HCT116 (cell line): ENCODE measurements around the gene CHAD. TPM values are rescaled to one million over a fixed set of nuclear protein-coding genes. Genes with fewer than 3 reads are reported as not detected.

Source experiments
- ATAC-seq: fragments of 200-7000 bp; cut with Tn5 transposase; 2 replicates; pipeline ENCODE4 v1.9.1; 2020; ENCODE audit warnings: mild to moderate bottlenecking, moderate library complexity
- BruUV-seq: library from RNA; stranded (reverse); fragments of 400-500 nt; replicated peaks from 2 replicates; lab custom pipeline; 2021; lab: Mats Ljungman, UMichigan
- CTCF ChIA-PET: fragments of 300-600 bp; sonication (Branson Sonifier 250); formaldehyde crosslinking; loops from one replicate; lab custom pipeline; 2021; ENCODE audit warnings: antibody characterized with exemption; lab: Charles Lee
- POLR2A ChIA-PET: fragments of 300-600, 350-600 bp; sonication (Branson Sonifier 250); formaldehyde crosslinking; loops from one replicate; lab custom pipeline; 2021; ENCODE audit warnings: antibody characterized with exemption; lab: Charles Lee
- RAD21 ChIA-PET, 2 experiments: fragments of 300-600 bp; sonication (Branson Sonifier 250); formaldehyde crosslinking; loops; one replicate each; lab custom pipeline; 2023; ENCODE audit warnings: low total read pairs in 2 of 2; ENCODE audit not compliant: uncharacterized antibody in 2 of 2, unreplicated experiment in 2 of 2, low non-redundant PET in 1 of 2; lab: Charles Lee
- DNase-seq: peaks from one replicate; pipeline ENCODE4 v3.0.0-alpha.2; 2010; ENCODE audit warnings: low read depth, low spot score
- H2AFZ ChIP-seq: fragments of 200-600 bp; shearing (Covaris generic), sonication (generic); 2 replicates; pipeline ENCODE4 v1.6.1; 2017; ENCODE audit warnings: low read depth, mixed run types, mixed read lengths, antibody characterized with exemption, low read length; ENCODE audit not compliant: poor library complexity, severe bottlenecking
- H3K27ac ChIP-seq: 2 replicates; pipeline ENCODE4 v1.5.1; 2012; ENCODE audit warnings: low read depth, low read length
- H3K27me3 ChIP-seq: fragments of 200-600 bp; sonication (generic); 2 replicates; pipeline ENCODE4 v1.6.1; 2016; ENCODE audit warnings: mixed run types, low read length, mixed read lengths; ENCODE audit not compliant: insufficient read depth
- H3K36me3 ChIP-seq, 2 experiments: fragments of 200-500 bp in 1 of 2; fragments of 200-600 bp in 1 of 2; sonication (Bioruptor generic) in 1 of 2; sonication (generic) in 1 of 2; 2 replicates each; pipeline versions ENCODE4 v1.5.1 to v1.6.1; 2014 to 2016; ENCODE audit warnings: low read length in 2 of 2, inconsistent platforms in 1 of 2, mixed read lengths in 1 of 2, mixed run types in 1 of 2; ENCODE audit not compliant: insufficient read depth in 2 of 2, control insufficient read depth in 1 of 2
- H3K4me1 ChIP-seq, 2 experiments: fragments of 200-600 bp in 1 of 2; sonication (generic) in 1 of 2; 2 replicates each; pipeline versions ENCODE4 v1.5.1 to v1.6.1; 2012 to 2017; ENCODE audit warnings: low read length in 2 of 2, inconsistent platforms in 1 of 2, mild to moderate bottlenecking in 1 of 2, mixed read lengths in 1 of 2, mixed run types in 1 of 2, moderate library complexity in 1 of 2; ENCODE audit not compliant: insufficient read depth in 2 of 2, control insufficient read depth in 1 of 2
- H3K4me2 ChIP-seq: fragments of 200-600 bp; sonication (generic); 2 replicates; pipeline ENCODE4 v1.6.1; 2017; ENCODE audit warnings: mixed run types, low read length, mixed read lengths
- H3K4me3 ChIP-seq, 2 experiments: fragments of 200-600 bp in 1 of 2; sonication (generic) in 1 of 2; replicated peaks in 1 of 2; 2 replicates each; pipeline ENCODE4 v1.5.1; 2011 to 2016; ENCODE audit warnings: low read length in 2 of 2, control low read depth in 1 of 2, low read depth in 1 of 2, mild to moderate bottlenecking in 1 of 2, mixed read lengths in 1 of 2, mixed run types in 1 of 2
- H3K79me2 ChIP-seq: fragments of 200-600 bp; sonication (generic); 2 replicates; pipeline ENCODE4 v1.6.1; 2017; ENCODE audit warnings: mild to moderate bottlenecking, mixed run types, low read length, moderate library complexity, mixed read lengths; ENCODE audit not compliant: insufficient read depth
- H3K9ac ChIP-seq: fragments of 200-600 bp; sonication (generic); 2 replicates; pipeline ENCODE4 v1.6.1; 2016; ENCODE audit warnings: low read length, mixed read lengths
- H3K9me2 ChIP-seq: fragments of 200-600 bp; sonication (generic), shearing (Covaris generic); 2 replicates; pipeline ENCODE4 v1.6.1; 2017; ENCODE audit warnings: mixed run types, mild to moderate bottlenecking, moderate library complexity; ENCODE audit not compliant: insufficient read depth
- H3K9me3 ChIP-seq, 2 experiments: fragments of 200-500 bp in 1 of 2; fragments of 200-600 bp in 1 of 2; sonication (Bioruptor generic) in 1 of 2; sonication (generic) in 1 of 2; 2 replicates each; pipeline ENCODE4 v1.6.1; 2014 to 2017; ENCODE audit warnings: low read length in 2 of 2, mixed read lengths in 2 of 2, inconsistent platforms in 1 of 2, low read depth in 1 of 2, mild to moderate bottlenecking in 1 of 2, mixed run types in 1 of 2, moderate library complexity in 1 of 2; ENCODE audit not compliant: control insufficient read depth in 1 of 2, insufficient read depth in 1 of 2
- H4K20me1 ChIP-seq: fragments of 200-600 bp; sonication (generic), shearing (Covaris generic); 2 replicates; pipeline ENCODE4 v1.6.1; 2017; ENCODE audit warnings: mixed run types, mild to moderate bottlenecking, moderate library complexity; ENCODE audit not compliant: insufficient read depth
- CBX3 ChIP-seq: IDR thresholded peaks from 2 replicates; pipeline ENCODE4 v1.6.1; 2012; ENCODE audit warnings: low read depth
- FOSL1 ChIP-seq: IDR thresholded peaks from 2 replicates; pipeline ENCODE4 v1.6.1; 2012; ENCODE audit warnings: low read depth
- POLR2AphosphoS5 ChIP-seq: IDR thresholded peaks from 2 replicates; pipeline ENCODE4 v1.6.1; 2011; ENCODE audit warnings: mild to moderate bottlenecking, low read depth, low read length, moderate library complexity
- SP1 ChIP-seq: IDR thresholded peaks from 2 replicates; pipeline ENCODE4 v1.6.1; 2012; ENCODE audit warnings: low read depth
- intact Hi-C: fragments of 100-400 bp; cut with micrococcal nuclease; formaldehyde crosslinking; loops from 2 replicates; pipeline ENCODE4 v1.10.0; 2022
- total RNA-seq: library from RNA; stranded (reverse); gene quantifications from one replicate; pipeline ENCODE4 v1.2.1, GENCODE V29; 2021; ENCODE audit not compliant: unreplicated experiment
- TF ChIP-seq, protein P1 (sequence below): IDR thresholded peaks from 2 replicates; pipeline ENCODE4 v1.6.1; 2012; ENCODE audit warnings: low read depth
- TF ChIP-seq, protein P2 (sequence below): IDR thresholded peaks from 2 replicates; pipeline ENCODE4 v1.6.1; 2012

The CHAD gene
- total RNA-seq, 1 experiment from 2014 or later = not detected

DNA sequence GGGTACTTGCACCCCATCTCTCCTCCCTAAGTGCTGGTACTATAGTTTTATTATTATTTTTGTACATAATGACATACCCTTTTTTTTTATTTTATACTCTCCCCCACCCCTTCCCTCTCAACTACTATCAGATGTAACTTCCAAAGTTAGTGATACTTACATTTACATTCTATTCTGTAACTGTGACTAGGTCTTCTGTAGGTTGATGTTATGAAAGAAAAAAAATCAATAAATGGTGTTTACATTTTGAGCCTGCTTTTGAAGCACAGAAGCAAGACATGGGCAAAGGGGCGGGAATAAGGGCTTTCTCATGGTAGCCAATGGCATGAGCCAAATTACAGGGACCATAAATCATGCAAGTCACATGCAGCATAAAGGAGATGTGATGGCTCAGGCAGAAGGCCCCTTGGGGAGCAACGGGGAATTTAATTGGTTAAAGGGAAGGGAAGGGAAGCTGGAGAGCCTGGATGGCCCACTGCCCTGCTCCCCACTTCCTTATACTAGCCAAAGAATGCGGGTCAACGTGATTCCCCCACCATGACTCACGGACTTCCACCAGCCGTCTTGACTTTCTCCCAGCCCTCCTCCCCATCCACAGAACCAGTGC is 45.0 kb downstream of the CHAD start:
- Histone ChIP-seq H3K27ac (peak overlapping the region; percentile 56), H3K4me3 (peak overlapping the region in 1 of 2 experiments; percentile 23; a peak in 2 of 4 replicates), H2AFZ (peak overlapping the region; percentile 21), H3K9me3 (no peaks in the 10 kb centered on the region), H3K27me3 (no peaks in the 10 kb centered on the region), H3K4me2 (peak overlapping the region; percentile 89), H3K9me2 (no peaks in the 10 kb centered on the region), H3K4me1 (peaks cover 31 to 50% of the 10 kb centered on the region in 2 experiments), H3K36me3 (no peaks in the 10 kb centered on the region; a peak in 1 of 4 replicates), H3K9ac (peak overlapping the region; percentile 22; the same call in 1 of the 2 replicates), H4K20me1 (no peaks in the 10 kb centered on the region), H3K79me2 (0 out of 2 replicates have a peak, but pooled peaks cover 7% of the 10 kb centered on the region)
- RAD21 ChIA-PET = no interaction called here
- ATAC-seq = peak; percentile 49
- POLR2A ChIA-PET = no interaction called here
- CTCF ChIA-PET = interaction anchor here (0.6 kb wide), 1 partner anchor 26 kb away, joined by 4 read pairs; the partner anchor contains the start of gene LRRC59
- BruUV-seq = no TSS peak
- TF ChIP-seq, protein P1, sequence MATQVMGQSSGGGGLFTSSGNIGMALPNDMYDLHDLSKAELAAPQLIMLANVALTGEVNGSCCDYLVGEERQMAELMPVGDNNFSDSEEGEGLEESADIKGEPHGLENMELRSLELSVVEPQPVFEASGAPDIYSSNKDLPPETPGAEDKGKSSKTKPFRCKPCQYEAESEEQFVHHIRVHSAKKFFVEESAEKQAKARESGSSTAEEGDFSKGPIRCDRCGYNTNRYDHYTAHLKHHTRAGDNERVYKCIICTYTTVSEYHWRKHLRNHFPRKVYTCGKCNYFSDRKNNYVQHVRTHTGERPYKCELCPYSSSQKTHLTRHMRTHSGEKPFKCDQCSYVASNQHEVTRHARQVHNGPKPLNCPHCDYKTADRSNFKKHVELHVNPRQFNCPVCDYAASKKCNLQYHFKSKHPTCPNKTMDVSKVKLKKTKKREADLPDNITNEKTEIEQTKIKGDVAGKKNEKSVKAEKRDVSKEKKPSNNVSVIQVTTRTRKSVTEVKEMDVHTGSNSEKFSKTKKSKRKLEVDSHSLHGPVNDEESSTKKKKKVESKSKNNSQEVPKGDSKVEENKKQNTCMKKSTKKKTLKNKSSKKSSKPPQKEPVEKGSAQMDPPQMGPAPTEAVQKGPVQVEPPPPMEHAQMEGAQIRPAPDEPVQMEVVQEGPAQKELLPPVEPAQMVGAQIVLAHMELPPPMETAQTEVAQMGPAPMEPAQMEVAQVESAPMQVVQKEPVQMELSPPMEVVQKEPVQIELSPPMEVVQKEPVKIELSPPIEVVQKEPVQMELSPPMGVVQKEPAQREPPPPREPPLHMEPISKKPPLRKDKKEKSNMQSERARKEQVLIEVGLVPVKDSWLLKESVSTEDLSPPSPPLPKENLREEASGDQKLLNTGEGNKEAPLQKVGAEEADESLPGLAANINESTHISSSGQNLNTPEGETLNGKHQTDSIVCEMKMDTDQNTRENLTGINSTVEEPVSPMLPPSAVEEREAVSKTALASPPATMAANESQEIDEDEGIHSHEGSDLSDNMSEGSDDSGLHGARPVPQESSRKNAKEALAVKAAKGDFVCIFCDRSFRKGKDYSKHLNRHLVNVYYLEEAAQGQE = no peak
- peak; percentile 78 for TF ChIP-seq SP1
- TF ChIP-seq CBX3 = peak; percentile 59; the same call in 1 of the 2 replicates
- TF ChIP-seq, protein P2, sequence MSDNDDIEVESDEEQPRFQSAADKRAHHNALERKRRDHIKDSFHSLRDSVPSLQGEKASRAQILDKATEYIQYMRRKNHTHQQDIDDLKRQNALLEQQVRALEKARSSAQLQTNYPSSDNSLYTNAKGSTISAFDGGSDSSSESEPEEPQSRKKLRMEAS = peak; percentile 56; the same call in 1 of the 2 replicates
- peak; percentile 74 for TF ChIP-seq FOSL1
- TF ChIP-seq POLR2AphosphoS5 = peak; percentile 45; the same call in 1 of the 2 replicates
- intact Hi-C loops = no loop called here
- peak; percentile 77 for DNase-seq
